Middle frontal gyrus (tissue), 1 donor: ENCODE data around the gene IFI27L2.

Source experiments
- DNase-seq: peaks from one replicate; pipeline ENCODE4 v3.0.0-alpha.2; 2015; ENCODE audit warnings: low spot score; ENCODE audit errors: extremely low spot score

Gene IFI27L2

DNA sequence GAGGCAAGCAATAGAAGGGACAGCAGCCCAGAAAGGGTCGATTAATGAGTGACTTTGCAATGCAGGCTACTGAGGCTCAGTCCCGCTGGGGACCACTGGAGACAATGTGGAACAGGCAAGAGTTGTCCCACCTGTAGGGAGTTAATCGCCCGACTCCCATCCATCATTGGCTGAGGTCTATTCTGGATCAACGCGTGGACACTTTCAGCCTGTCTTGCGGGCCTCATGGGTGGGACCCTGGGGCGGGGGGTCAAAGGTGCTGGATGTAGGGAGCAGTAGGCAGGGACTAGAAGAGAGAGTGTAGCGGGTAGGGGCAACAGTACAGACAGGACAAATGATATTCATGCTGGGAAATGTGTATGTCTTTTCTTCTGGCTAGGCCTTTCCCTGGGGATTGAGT lies 6.1 kb downstream of the IFI27L2 start:
- no peak for DNase-seq

DNA sequence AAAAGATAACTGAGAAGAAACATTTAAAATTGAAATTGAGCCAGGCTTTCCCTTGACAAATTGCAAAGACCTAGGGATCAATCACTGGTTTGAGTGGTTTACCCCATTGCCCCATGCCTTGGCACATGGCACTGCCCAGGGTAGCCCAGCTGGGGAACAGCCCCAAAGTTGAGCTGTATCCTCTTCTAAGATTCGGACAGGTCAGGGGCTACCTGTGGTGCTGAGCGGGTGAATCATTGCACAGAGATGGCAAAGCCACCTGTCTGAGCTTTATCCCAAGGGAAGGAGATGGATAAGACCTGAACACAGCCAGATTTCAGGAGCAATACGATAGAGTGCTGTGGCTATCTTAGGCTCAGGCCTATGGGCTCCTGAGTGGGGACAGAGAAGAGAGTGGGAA lies 7.0 kb downstream of the IFI27L2 start:
- no peak for DNase-seq

DNA sequence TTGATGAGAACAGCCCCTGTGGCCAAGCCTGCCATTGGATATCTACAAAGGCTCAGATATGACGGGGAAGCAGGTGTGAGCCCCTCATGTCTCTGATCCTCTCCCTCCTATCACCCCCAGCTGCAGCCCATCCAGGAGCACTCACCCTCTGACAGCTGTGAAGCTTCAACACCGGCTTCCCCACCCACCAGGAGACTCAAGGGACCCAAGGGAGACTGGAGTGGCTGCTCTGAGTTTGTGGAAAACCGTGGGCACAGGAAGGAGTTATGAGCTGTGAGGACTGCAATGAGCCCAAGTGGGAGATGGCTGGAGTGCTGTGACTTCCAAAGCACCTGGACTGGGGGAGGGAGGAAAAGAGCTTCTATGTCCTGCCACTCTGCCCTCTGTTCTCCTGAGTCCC lies 7.9 kb downstream of the IFI27L2 start:
- no peak for DNase-seq

DNA sequence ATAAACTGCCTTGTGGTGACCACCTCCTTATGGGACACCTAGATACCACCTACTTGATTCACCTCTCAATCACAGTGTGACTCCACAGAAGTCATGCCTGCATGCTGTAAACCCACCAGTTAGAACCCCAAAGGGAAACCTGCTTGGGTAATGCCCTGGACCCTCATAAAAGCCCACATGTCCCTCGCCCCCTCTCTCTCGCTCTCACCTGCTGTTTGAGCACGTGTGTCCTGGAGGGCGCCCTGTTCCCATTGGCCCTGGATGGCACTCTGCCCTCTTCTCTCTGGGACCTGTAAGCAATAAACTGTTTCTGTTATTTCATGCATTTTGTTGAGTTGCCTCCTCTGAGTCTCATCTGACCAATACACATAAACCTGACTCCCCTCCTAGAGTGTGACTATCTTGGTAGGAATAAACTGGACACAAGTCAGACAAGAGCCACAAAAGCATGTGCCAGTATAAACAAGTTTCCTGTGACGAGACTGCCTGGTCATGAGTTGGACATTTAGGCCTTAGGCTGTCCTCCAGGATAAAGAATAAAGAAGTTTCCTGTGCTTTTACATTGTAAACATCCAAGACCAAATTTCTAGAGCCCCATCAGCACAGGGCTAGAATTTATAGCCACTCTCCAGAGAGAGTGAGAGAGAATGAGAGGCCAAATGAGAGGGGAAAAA lies 8.6 kb downstream of the IFI27L2 start:
- DNase-seq = no peak

DNA sequence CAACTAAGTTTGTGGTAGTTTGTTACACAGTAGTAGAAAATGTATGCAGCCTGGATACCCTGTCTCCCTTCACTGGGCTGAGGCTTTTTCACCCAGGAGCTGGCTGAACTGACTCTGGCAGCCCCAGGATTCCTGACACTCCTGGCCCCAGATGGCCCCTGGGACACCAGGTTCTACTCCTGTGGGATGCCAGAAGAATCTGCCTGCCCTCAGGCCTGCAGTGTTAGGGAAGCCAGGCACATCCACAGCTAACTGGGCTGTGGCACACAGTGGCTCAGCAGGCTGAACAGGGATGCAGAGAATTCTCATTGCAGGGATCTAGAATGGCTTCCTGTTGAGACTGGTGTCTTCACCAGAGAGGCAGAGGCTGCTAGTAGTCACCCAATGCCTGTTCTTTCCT lies 10.3 kb downstream of the IFI27L2 start:
- DNase-seq = no peak

DNA sequence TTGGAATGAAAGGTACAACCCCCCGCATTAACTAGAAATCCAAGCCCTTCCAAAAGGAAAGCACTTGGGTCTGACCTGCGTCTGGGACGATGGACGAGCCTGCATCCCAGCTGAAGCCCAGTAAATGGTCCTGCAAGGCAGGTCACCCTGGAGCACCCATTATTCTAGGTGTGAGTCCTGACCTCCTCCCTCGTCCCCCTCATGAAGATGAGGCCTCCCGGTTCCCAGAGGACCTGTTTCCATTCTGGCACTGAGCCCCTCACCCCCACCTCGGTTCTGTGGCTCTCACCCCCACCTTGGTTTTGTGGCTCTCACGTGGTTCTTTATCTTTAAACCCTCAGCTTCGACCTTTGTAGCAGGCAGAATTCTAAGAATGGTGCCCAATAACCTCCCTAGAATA lies 11.5 kb downstream of the IFI27L2 start:
- no peak for DNase-seq

DNA sequence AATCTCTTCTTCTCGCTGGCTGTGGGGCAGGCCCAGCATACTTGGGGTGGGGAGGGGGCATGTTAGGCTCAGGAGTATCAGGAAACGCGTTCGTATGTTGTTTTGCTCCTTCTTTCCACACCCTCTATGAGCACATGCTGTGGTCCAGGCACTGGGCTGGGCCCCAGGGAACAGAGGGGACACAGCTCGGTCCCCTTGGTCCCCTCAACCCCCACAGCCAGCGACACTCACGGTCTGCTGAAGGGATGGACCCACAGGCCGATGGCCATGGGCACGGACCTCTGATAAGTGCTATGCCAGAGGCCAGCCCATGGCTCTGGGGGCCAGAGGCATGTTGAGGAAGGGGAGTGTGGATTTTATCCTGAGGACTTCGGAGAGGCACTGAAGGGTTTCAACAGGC lies 12.7 kb downstream of the IFI27L2 start:
- DNase-seq = no peak

DNA sequence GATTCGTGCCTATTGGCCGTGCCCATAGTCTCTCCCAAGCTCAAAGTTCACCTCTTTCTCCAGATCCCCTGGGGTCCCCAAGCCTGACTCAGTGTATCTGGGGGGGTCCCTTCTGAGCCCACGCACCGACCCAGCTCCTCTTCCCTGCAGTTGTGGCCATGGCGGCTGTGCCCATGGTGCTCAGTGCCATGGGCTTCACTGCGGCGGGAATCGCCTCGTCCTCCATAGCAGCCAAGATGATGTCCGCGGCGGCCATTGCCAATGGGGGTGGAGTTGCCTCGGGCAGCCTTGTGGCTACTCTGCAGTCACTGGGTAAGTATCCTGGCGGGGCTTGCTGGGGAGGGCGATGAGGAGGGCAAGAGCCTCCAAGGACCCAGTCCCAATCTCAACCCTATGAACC lies 13.8 kb downstream of the IFI27L2 start:
- DNase-seq = no peak

DNA sequence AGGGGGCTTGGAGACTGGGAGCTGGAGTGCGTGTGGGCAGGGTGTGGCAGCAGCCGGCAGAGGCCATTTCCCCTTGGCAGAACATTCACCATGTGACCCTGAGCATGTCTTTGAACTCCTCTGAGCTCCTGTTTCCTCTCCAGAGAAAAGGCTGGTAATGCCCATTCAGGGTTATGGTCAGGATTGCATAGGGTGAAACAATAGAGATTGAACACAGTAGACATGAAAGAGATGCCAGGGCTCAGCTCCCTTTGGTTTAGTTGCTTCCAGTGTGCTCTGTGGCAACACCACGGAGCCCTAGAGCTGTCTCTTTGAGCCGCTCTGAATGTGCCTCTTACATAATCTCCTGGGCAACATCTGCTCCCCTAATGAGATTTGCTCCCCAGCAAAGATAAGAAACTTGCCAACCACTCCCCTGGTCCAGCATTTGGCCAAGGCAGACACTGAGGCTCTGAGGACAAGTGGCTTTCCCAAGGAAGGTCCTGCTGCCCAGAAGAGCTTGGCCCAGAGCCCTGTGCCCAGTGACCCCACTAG lies 14.3 kb downstream of the IFI27L2 start:
- DNase-seq = no peak

DNA sequence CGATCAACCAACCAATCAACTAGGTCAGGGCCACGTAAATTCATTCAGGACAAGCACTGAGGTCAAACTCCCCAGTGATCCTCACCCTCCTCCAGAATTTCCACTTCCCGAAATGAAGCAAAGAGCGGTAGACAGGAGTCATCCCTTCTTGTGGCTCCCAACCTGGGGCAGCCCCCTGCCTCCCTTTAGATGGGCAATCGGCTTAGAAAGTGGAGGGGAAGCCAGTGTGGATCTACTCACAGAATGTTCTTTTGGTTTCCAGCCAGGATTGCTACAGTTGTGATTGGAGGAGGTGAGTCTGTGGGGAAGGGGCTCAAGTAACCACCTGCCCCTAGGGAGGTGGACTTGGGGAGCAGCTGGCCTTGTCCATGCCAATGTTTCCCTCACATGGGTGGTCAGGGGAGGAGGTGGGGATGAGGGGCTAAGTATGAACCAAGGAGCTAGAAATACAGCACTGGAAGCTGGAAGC lies 14.8 kb downstream of the IFI27L2 start:
- no peak for DNase-seq

DNA sequence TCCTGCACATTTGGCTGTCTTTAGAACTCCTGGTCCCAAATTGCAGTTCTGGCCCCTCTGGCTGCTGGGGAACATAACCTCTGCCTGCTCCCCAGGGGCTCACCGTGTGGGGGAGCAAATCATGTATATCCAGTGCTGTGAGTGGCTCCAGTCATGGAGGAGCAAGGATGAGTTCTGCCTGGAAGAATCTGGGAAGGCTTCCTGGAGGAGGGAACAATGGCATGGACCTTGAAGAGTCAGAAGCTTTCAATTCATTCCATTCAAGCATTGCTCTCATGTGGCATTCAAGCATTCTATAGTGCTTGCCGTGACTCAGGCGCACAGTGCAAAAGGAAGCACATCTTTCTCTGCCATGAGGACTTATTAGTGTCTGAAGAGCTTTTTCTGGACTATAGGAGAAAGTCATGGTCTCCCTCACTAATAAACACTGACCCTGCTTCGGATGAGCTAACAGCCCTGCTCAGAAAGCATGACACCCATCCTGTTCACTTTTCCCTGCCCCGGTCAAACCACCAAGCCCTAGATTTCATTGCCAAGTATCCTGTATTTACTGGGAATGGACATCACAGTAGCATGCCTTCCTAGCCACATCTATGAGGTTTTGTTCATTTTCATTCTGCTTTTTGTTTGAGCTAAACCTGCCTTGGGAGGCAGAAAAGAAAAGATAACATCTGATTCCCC lies 15.4 kb downstream of the IFI27L2 start:
- DNase-seq = no peak

DNA sequence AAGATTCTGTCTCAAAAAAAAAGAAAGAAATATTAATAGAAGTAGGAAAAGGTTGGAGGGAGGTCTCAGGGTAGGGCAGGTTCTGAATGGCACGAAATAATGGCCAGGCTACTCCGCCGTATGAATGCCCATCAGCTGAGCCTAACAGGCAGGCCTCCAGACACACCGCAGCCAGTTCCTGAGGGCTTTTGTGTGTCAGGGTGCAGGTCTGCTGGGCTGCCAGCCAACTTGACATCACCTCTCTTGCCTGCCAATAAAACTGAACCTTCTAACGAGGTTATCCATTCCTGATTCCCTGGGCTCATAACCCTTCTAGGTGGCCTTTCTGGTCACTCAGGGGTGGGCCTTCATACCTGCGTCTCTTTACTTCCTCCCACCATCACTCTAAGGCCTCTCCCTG lies 15.9 kb downstream of the IFI27L2 start:
- DNase-seq = no peak

DNA sequence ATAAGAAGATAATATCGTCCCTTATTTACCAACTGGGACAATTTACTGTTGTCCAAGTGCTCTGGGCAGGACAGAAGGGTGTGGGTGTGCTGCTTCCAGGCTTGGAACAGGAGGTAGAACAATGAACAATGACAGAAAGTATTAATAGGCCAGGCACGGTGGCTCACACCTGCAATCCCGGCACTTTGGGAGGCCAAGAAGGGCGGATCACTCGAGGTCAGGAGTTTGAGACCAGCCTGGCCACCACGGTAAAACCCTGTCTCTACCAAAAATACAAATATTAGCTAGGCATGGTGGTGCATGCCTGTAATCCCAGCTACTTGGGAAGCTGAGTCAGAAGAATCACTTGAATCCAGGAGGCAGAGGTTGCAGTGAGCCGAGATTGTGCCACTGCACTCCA lies 16.3 kb downstream of the IFI27L2 start:
- DNase-seq = no peak

DNA sequence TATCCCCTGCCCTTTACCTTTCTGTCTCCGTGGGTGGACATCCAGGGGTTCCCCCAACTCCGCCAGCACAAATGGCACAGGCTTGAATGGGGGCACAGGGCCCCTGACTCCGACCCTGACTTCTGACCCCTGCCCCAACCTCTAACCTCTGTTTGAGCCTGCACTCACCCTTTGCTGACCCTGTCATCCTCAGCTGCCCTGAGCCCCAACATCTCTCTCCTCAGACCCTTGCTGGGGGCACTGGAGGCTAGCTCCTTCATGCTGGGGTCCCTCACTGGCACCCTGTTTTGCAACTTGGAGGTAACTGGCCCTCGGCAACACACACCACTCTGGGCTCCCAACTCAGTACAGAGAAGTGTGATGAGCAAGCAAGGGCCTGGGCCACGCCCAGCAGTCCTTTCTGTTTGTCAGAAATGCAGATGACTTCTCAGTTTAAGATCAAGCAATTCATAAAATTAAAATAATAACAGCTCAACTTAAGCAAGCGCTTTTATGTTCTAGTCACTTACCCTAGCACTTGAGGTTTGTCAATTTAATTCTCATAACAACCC lies 16.8 kb downstream of the IFI27L2 start:
- no peak for DNase-seq

DNA sequence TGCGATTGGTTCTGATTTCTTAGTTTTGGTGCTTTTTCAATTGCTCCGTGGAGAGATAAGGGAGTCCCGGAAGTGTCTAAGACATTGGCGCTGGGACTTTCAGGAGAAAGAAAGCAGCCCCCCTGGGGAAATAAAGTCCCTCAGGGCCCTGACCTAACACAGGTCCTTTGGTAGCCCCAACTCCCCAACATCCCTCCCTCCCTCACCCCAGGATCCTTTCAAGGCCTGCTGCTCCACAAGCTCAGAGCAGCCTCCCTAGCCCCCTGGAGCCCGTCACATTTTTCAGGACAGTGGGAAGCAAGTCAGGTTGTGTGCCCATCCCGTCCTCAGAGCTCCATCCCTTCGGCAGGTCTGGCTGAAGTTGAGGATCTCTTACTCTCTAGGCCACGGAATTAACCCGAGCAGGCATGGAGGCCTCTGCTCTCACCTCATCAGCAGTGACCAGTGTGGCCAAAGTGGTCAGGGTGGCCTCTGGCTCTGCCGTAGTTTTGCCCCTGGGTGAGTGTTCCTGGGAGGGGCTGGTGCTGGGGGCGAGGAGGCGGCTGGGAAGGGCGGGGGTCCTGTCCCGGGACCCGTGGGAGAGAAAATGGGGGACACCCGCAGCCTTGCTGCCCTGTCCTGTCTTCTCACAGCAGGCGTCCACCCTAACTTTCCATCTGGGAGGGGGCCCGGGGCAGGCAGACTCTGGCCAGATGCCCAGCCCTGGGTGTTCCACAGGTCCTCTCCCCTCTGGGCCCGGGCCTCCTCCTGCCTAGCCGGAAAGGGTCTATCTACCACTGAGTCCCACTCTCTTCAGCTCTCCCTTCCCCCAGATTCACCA lies 17.9 kb downstream of the IFI27L2 start:
- no peak for DNase-seq

DNA sequence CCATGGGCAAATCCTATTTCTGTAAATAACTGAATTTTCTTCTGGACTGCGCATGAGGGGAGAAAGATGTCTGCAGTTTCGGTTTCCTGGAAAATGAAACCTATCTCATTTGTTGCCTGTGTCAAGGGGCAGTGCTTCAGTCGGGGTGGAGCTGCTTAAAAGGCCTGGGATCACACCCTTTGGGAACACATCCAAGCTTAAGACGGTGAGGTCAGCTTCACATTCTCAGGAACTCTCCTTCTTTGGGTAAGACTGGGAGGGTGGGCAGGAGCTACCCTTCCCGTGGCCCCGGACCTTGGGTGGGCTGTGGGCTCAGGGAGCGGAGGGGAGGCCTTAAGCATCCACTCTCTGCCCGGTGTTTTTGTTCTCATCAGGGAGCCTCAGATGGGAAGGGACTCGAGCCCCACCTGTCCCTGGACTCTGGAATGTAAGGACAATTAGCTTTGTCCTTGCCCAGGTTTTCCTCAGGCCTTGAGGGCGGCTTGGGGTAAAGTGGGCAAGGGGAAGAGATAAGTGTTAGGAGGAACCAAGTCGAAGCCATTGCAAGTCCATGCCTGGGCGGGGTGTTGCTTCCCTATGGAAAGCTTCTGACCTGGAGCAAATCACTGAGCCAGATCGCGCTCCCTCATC lies 18.7 kb downstream of the IFI27L2 start, which contains the start of gene IFI27:
TSS of gene IFI27 (plus strand) at position 185 of the 630 bp plus-strand sequence.
- no peak for DNase-seq

DNA sequence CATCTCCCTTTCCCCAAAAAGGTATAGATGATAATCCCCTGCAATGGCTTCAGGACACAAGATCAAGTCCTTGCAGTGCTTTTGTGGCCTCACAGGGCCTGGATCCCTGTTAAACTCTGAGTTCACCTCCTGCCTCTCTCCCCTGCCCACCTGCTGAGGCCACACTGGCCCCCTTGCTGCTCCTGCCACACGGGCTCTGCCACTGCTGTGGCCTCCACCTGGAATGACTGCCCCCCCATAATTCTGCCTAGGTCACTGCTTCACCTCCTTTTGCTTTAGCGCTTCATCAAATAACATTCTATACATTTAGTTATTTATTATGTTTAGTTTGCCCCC lies 19.5 kb downstream of the IFI27L2 start:
- DNase-seq = no peak

DNA sequence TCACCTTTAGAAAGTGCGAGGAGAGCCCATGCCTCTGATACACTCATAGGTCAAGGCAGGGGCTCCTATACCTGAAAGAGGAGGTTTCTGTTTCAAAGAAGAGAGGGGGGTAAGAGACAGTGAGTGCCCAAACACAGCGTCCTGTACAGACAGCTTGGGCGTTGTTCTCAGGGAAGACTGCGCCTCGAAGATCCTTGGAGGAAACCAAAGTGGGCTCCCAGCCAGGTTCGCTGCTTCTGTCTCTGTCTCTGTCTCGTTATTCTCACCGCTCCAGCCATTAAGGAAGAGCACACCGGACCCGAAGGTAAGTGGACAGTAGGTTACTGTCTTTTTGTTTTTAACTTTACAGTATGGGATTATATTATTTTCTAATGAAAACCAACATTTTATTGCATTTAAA lies 24.7 kb downstream of the IFI27L2 start:
- no peak for DNase-seq

DNA sequence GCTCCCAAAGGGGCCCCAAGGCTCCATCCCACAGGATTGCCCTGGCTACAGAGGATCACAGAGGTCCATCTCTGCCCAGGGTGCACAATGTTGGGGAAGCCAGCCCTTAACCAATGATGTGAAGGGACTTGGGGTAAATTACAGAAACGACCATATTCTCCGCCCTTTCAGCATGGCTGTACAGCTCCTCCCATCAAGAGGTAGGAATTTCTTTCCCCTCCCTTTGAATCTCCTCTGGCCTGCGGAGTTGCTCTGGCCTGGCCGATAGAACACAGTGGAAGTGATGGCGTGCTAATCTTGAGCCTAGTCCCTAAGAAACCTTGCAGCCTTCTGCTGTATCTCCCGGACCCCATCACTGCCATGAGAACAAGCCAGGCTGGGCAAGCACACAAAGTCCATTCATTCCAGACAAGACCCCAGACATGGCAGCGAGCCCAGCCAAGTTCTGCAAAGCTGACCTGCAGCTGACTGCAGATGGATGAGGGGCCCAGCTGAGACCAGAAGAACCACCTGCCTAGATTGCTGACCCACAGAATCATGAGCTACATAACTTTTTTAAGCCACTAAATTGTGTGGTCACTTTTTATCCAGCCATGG lies 25.8 kb downstream of the IFI27L2 start:
- DNase-seq = no peak

DNA sequence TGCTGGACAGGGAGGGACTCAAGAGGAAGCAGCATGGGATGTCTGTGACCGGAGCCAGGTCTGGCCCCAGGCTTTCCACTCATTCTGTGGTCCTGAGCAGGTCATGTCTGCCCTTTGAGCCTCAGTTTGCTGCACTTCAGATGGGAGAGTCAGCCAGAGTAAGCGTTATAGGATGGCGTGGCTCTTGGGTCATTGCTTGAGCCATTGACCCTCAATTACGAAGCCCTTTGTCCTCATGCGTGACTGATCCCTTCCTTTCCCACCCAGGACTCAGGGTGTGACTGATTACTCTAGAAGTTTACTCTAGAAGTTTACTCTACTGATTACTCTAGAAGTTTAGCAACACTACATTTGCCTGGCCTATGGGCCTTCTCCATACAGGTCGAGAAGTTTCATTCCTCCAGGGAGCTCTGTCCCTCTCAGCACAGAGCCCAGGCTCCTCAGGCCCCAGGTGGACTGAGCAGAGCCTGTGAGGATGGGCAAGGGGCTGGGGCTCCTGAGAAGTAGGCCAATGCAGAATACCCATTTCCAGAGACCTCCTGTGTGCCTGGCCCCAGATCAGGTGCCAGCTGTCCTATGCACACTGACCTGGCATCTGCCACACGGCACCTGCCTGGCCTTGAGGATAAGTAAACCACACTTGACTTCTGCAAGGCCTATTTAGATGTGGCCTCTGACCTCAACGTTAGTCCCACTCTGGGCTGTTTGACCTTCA lies 26.5 kb downstream of the IFI27L2 start:
- no peak for DNase-seq
